Body of pancreas (tissue), 4 donors: Measurements from ENCODE around the gene BABAM2.

Experiments
- POLR2A ChIP-seq, 3 donors: fragments of 450-650 bp; IDR thresholded peaks; one replicate each; pipeline ENCODE4 v1.6.1; 2016; ENCODE audit warnings: antibody characterized with exemption in 3 of 3, mild to moderate bottlenecking in 2 of 3
- TF ChIP-seq, protein P1 (sequence below), 7 experiments: fragments of 450-650 bp in 4 of 7; fragments of 200-600 bp in 3 of 7; sonication (generic) in 3 of 7; IDR thresholded peaks; one replicate each; pipeline ENCODE4 v1.5.1; 2016 to 2019; ENCODE audit warnings: antibody characterized with exemption in 7 of 7

DNA sequence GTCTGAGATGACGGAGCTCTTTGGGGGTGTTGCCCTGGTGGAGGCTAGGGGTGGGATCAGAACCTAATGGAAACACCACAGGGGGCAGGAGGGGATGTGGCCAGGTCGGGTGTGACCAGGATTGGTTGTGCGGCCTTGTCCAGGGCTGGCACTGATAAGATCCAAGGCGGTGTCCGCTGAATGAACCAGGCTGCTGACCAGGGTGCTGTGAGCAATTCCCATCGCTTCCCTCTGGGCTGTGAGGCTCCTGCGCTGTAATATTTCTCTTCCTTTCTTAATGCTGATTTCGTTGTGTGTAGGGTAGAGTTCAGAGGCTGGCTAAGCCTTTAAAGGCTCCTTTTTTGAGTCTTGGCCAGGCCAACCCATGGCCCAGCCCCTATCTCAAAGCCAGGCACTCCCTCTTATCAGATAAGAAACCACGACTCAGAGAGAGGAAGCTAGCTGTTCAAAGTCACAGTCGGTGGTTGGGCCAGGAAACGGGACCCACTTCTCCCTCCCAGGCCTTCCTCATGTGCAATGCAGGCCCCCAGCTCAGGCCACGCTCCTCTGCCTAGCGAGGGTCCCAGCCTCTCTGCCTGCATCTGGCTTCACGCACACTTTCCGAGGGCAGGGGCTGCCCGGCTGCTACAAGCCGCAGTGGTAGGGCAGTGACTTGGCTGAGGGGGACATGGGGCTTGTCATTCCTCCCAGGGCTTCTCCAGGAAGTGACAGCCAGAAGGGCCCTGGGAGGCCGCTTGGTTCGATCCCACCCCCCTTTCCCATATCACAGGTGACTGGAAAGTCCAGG lies 476.2 kb downstream of the BABAM2 start:
- TF ChIP-seq, protein P1, sequence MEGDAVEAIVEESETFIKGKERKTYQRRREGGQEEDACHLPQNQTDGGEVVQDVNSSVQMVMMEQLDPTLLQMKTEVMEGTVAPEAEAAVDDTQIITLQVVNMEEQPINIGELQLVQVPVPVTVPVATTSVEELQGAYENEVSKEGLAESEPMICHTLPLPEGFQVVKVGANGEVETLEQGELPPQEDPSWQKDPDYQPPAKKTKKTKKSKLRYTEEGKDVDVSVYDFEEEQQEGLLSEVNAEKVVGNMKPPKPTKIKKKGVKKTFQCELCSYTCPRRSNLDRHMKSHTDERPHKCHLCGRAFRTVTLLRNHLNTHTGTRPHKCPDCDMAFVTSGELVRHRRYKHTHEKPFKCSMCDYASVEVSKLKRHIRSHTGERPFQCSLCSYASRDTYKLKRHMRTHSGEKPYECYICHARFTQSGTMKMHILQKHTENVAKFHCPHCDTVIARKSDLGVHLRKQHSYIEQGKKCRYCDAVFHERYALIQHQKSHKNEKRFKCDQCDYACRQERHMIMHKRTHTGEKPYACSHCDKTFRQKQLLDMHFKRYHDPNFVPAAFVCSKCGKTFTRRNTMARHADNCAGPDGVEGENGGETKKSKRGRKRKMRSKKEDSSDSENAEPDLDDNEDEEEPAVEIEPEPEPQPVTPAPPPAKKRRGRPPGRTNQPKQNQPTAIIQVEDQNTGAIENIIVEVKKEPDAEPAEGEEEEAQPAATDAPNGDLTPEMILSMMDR (IDR thresholded peaks at IDR 0.05) = no peak
- TF ChIP-seq POLR2A (IDR thresholded peaks at IDR 0.05) = no peak
